Breast epithelium (tissue), 3 donors: Measurements from ENCODE around the gene RBM4B.

Experiments
- POLR2A ChIP-seq: fragments of 450-650 bp; IDR thresholded peaks from one replicate; pipeline ENCODE4 v1.6.1; 2016; ENCODE audit warnings: antibody characterized with exemption, mild to moderate bottlenecking, moderate library complexity
- TF ChIP-seq, protein P1 (sequence below), 3 donors: fragments of 450-650 bp; IDR thresholded peaks; one replicate each; pipeline ENCODE4 v1.5.1; 2016 to 2017; ENCODE audit warnings: antibody characterized with exemption in 3 of 3, mild to moderate bottlenecking in 3 of 3, moderate library complexity in 3 of 3

DNA sequence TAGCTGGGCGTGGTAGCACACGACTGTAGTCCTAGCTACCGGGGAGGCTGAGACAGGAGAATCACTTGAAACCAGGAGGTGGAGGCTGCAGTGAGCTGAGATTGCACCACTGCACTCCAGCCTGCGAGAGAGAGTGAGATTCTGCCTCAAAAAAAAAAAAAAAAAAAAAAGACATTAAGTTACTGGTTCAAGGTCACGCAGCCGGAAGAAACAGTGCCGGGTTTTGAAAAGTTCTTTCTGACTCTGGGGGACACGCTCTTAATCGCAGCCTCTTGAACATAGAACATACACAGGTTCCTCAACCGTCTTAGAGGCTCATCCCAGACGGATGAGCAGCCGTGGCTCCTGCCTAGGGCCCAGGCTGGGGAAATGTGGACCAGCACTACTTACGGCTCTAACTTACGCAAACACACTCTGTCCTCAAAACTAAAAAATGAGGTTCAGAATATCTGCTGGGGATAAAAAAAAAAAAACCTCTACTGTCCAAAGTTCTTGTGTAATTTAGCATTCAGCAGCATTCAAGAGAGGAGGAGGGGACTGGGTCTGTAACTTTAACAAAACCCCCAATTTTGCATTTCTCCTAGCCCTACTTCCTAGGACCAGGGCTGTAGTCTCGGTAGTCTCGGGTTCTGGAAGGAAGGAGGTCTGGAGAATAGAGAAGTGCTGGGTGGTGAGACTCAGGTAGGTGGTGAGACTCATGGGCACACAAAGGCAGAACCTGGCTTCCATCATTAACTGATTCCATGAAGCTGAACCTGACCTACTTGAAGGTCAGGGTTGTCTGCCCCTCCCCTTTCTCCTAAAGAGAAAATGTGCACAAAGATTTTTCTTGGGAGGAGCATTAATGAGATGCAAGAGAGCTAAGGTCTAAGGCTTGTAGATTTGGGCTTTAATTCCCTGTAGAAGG is 45.3 kb upstream of the RBM4B start:
- TF ChIP-seq, protein P1, sequence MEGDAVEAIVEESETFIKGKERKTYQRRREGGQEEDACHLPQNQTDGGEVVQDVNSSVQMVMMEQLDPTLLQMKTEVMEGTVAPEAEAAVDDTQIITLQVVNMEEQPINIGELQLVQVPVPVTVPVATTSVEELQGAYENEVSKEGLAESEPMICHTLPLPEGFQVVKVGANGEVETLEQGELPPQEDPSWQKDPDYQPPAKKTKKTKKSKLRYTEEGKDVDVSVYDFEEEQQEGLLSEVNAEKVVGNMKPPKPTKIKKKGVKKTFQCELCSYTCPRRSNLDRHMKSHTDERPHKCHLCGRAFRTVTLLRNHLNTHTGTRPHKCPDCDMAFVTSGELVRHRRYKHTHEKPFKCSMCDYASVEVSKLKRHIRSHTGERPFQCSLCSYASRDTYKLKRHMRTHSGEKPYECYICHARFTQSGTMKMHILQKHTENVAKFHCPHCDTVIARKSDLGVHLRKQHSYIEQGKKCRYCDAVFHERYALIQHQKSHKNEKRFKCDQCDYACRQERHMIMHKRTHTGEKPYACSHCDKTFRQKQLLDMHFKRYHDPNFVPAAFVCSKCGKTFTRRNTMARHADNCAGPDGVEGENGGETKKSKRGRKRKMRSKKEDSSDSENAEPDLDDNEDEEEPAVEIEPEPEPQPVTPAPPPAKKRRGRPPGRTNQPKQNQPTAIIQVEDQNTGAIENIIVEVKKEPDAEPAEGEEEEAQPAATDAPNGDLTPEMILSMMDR (IDR thresholded peaks at IDR 0.05) = no peak
- TF ChIP-seq POLR2A = no peak
